ENCODE data around the gene PSMB3.
"Not testable (repeated sequence)": the region's sequence is repeated elsewhere in the genome, so short reads cannot be mapped to it uniquely, and the experiment has no call there.

The PSMB3 gene

GRCh38 chr17:38720941-38721340 lies 31.6 kb upstream of the PSMB3 start:
- TF ChIP-seq CTCF (IDR thresholded peaks at IDR 0.05; ENCODE audit: low read depth, low read length) = no peak
- no peaks in the 10 kb centered on the region for H3K9me3 ChIP-seq
- no peaks in the 10 kb centered on the region for H3K27me3 ChIP-seq
- DNase-seq = no peak
- H3K4me3 ChIP-seq (ENCODE audit: low read depth, low read length) = no peak overlapping the region
- H3K4me1 ChIP-seq = peaks cover 32% of the 10 kb centered on the region
- peaks cover 48% of the 10 kb centered on the region for H3K36me3 ChIP-seq

DNA sequence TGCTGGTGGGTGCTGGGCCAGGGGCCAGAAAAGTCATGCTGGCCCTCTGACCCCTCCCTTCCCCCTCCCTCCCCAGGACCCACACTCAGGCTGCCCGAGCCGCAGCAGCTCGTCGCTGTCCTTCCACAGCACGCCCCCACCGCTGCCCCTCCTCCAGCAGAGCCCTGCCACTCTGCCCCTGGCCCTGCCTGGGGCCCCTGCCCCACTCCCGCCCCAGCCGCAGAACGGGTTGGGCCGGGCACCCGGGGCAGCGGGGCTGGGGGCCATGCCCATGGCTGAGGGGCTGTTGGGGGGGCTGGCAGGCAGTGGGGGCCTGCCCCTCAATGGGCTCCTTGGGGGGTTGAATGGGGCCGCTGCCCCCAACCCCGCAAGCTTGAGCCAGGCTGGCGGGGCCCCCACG lies 30.7 kb upstream of the PSMB3 start:
- H3K4me1 ChIP-seq = peaks cover 32% of the 10 kb centered on the region
- H3K27me3 ChIP-seq = no peaks in the 10 kb centered on the region
- no peak for DNase-seq
- no peak for TF ChIP-seq CTCF (IDR thresholded peaks at IDR 0.05; ENCODE audit: low read depth, low read length)
- peaks cover 42% of the 10 kb centered on the region for H3K36me3 ChIP-seq
- no peaks in the 10 kb centered on the region for H3K9me3 ChIP-seq
- no peak overlapping the region for H3K4me3 ChIP-seq (ENCODE audit: low read depth, low read length)

DNA sequence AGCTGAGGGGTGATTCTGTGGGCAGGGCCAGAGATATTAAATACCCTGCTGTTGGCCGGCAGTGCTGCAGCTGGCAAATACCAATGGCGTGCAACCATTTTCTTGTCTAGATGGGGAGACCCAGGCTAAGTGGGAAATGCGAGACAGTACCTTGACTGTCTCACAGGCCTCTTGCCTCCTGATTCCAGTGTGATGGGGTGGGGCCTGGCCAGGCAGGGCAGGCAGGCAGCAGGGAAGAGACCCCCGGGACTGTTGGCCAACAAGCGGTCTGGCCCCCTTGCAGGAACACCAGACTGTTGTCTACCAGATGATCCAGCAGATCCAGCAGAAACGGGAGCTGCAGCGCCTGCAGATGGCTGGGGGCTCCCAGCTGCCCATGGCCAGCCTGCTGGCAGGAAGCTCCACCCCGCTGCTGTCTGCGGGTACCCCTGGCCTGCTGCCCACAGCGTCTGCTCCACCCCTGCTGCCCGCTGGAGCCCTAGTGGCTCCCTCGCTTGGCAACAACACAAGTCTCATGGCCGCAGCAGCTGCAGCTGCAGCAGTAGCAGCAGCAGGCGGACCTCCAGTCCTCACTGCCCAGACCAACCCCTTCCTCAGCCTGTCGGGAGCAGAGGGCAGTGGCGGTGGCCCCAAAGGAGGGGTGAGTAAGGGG lies 28.1 kb upstream of the PSMB3 start:
- no peaks in the 10 kb centered on the region for H3K27me3 ChIP-seq
- no peaks in the 10 kb centered on the region for H3K9me3 ChIP-seq
- DNase-seq = peak; percentile 93
- H3K36me3 ChIP-seq = peaks cover 23% of the 10 kb centered on the region
- H3K4me3 ChIP-seq (ENCODE audit: low read depth, low read length) = no peak overlapping the region; the same call in 1 of the 2 replicates
- 0 out of 2 replicates have a peak, but pooled peaks have one; percentile 4 for TF ChIP-seq CTCF (IDR thresholded peaks at IDR 0.05; ENCODE audit: low read depth, low read length)
- peaks cover 32% of the 10 kb centered on the region for H3K4me1 ChIP-seq

- Histone ChIP-seq H3K27me3 (no peaks in the 10 kb centered on the region), H3K4me1 (peaks cover 30% of the 10 kb centered on the region), H3K36me3 (peaks cover 21% of the 10 kb centered on the region; the same call in 1 of the 2 replicates), H3K4me3 (ENCODE audit: low read depth, low read length) (no peak overlapping the region), H3K9me3 (no peaks in the 10 kb centered on the region)
- no peak for TF ChIP-seq CTCF (IDR thresholded peaks at IDR 0.05; ENCODE audit: low read depth, low read length)
- DNase-seq = no peak
Measured at GRCh38 chr17:38725066-38725465, 27.5 kb upstream of the PSMB3 start.

DNA sequence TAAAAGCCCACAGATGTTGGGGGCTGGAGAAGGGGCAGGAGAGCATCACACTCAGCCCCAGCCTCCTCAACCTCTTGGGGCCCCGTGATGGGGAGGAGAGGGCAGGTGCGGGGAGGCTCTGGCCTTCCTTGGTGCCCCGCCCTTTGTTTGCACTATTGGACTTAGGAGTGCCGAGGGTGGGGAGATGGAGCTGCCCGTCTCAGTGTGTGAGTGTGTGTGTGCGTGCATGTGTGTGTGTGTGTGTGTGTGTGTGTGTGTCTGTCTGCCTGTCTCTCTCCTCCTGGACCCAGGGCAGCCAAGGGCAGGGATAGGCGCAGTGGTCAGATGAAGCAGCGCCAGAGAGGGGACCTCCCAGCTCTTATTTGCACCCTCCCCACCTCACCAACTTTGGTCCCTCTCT lies 26.4 kb upstream of the PSMB3 start:
- Histone ChIP-seq H3K36me3 (peaks cover 12% of the 10 kb centered on the region; the same call in 1 of the 2 replicates), H3K4me1 (peaks cover 26% of the 10 kb centered on the region)
- not testable (repeated sequence) for H3K27me3 ChIP-seq; H3K4me3 ChIP-seq (ENCODE audit: low read depth, low read length); H3K9me3 ChIP-seq; DNase-seq

DNA sequence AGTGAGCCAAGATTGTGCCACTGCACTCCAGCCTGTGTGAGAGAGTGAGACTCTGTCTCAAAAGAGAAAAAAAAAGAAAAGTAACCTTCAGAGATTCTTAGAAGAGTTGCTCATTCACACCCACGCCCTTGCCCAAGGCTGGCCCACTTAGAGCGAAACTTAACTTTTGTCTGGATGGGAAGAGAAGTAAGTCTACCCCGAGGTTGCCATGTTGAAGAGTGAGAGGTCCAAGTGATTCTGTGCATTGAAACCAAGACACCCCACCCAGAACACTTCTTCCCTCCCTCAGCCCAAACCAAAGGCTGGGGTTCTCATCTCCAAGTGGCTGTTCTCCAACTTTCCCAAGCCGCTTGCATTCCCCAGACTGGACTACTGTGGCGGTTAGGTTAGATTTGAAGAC lies 24.8 kb upstream of the PSMB3 start:
- Histone ChIP-seq H3K27me3 (no peaks in the 10 kb centered on the region), H3K36me3 (peaks cover 16% of the 10 kb centered on the region), H3K4me1 (peaks cover 30% of the 10 kb centered on the region), H3K9me3 (no peaks in the 10 kb centered on the region), H3K4me3 (ENCODE audit: low read depth, low read length) (no peak overlapping the region)
- TF ChIP-seq CTCF (IDR thresholded peaks at IDR 0.05; ENCODE audit: low read depth, low read length) = no peak
- DNase-seq = no peak
